Activated CD4-positive, alpha-beta T cell treated with anti-CD3 and anti-CD28 coated beads, Interleukin-2, amount 50 U/mL, for 16 hours (primary cell): Measurements from ENCODE around the gene VPS37C.
"Not testable (repeated sequence)": the region's sequence is repeated elsewhere in the genome, so short reads cannot be mapped to it uniquely, and the experiment has no call there.

Experiments used
- DNase-seq: peaks from one replicate; pipeline ENCODE4 v3.0.0-alpha.2; 2020

VPS37C gene

GRCh38 chr11:61174273-61174672, 13.0 kb upstream of the VPS37C start:
- DNase-seq: no peak

GRCh38 chr11:61173456-61173855, 12.2 kb upstream of the VPS37C start:
- DNase-seq: no peak

- DNase-seq: no peak
These were observed 11.7 kb upstream of the VPS37C start for GRCh38 chr11:61172888-61173287.

GRCh38 chr11:61172356-61172755, 11.1 kb upstream of the VPS37C start:
- DNase-seq: no peak

GRCh38 chr11:61171907-61172306, 10.7 kb upstream of the VPS37C start:
- DNase-seq: no peak

- no peak for DNase-seq
These were observed 9.3 kb upstream of the VPS37C start for GRCh38 chr11:61170566-61170965.

- DNase-seq: no peak
These were observed 7.6 kb upstream of the VPS37C start for GRCh38 chr11:61168800-61169199.

- no peak for DNase-seq
These were observed 6.9 kb upstream of the VPS37C start for GRCh38 chr11:61168042-61168688.

GRCh38 chr11:61166331-61166730, 5.1 kb upstream of the VPS37C start:
- DNase-seq: not testable (repeated sequence)

- not testable (repeated sequence) for DNase-seq
These were observed 4.6 kb upstream of the VPS37C start for GRCh38 chr11:61165785-61166184.

GRCh38 chr11:61164606-61165424, 3.6 kb upstream of the VPS37C start:
- DNase-seq: no peak

GRCh38 chr11:61163714-61164605, 2.7 kb upstream of the VPS37C start:
- no peak for DNase-seq

- no peak for DNase-seq
These were observed 1.8 kb upstream of the VPS37C start for GRCh38 chr11:61163021-61163420.

- peak; percentile 37 for DNase-seq
These were observed 1.1 kb upstream of the VPS37C start for GRCh38 chr11:61162092-61162941.

- no peak for DNase-seq
These were observed 588 bp downstream of the VPS37C start for GRCh38 chr11:61160487-61161189.

- DNase-seq: no peak
These were observed 2.4 kb downstream of the VPS37C start for GRCh38 chr11:61158691-61159381.

- no peak for DNase-seq
These were observed 3.5 kb downstream of the VPS37C start for GRCh38 chr11:61157743-61158142.

GRCh38 chr11:61155741-61156140, 5.5 kb downstream of the VPS37C start:
- no peak for DNase-seq

GRCh38 chr11:61155312-61155711, 5.9 kb downstream of the VPS37C start:
- no peak for DNase-seq

GRCh38 chr11:61154528-61154927, 6.7 kb downstream of the VPS37C start:
- no peak for DNase-seq

- no peak for DNase-seq
These were observed 7.6 kb downstream of the VPS37C start for GRCh38 chr11:61153593-61154095.
